ENCODE data around the gene ADAP1. TPM values are rescaled to one million over a fixed set of nuclear protein-coding genes. Genes with fewer than 3 reads are reported as not detected.

Gene ADAP1
- total and polyA plus RNA-seq, 2 of the 13 experiments (the other 11 are each of a cell fraction or from before 2014, with no cell fraction given), result 10.5 to 24.6 TPM

- TF ChIP-seq TFDP1 (CRISPR knock-in tag; IDR thresholded peaks at IDR 0.05; ENCODE audit: borderline replicate concordance) (no peak; the same call in 1 of the 2 replicates), PAF1 (CRISPR knock-in tag; IDR thresholded peaks at IDR 0.05) (no peak), RCOR2 (CRISPR knock-in tag; IDR thresholded peaks at IDR 0.05) (no peak), POGK (CRISPR knock-in tag; conservative IDR thresholded peaks at IDR 0.05) (no peak; the same call in 1 of the 2 replicates), NFIC (IDR thresholded peaks at IDR 0.05; ENCODE audit: low read length) (no peak), MTERF4 (CRISPR knock-in tag; IDR thresholded peaks at IDR 0.05) (peak; percentile 38; the same call in 1 of the 2 replicates), ATRX (CRISPR knock-in tag; IDR thresholded peaks at IDR 0.05; ENCODE audit: borderline replicate concordance) (no peak), ZNF180 (CRISPR knock-in tag; IDR thresholded peaks at IDR 0.05; ENCODE audit: borderline replicate concordance, low read depth) (no peak), ZSCAN9 (CRISPR knock-in tag; IDR thresholded peaks at IDR 0.05; ENCODE audit: borderline replicate concordance) (no peak), TRIM22 (IDR thresholded peaks at IDR 0.05) (no peak), KMT2A (CRISPR knock-in tag; IDR thresholded peaks at IDR 0.05) (peak; percentile 63; the same call in 1 of the 2 replicates), ZSCAN30 (CRISPR knock-in tag; IDR thresholded peaks at IDR 0.05) (no peak), KLF15 (CRISPR knock-in tag; IDR thresholded peaks at IDR 0.05; ENCODE audit: borderline replicate concordance) (no peak; the same call in 1 of the 2 replicates), PRDM10 (CRISPR knock-in tag; IDR thresholded peaks at IDR 0.05; ENCODE audit: low read depth) (no peak), TRAFD1 (CRISPR knock-in tag; IDR thresholded peaks at IDR 0.05; ENCODE audit: borderline replicate concordance) (no peak), ZNF678 (CRISPR knock-in tag; IDR thresholded peaks at IDR 0.05) (no peak)
Measured at GRCh38 chr7:983004-983615, 28.6 kb upstream of the ADAP1 start, which contains the start of gene CYP2W1 (continued).
